B cell (primary cell): ENCODE measurements around the gene C1QTNF6. TPM values are rescaled to one million over a fixed set of nuclear protein-coding genes. Genes with fewer than 3 reads are reported as not detected.

Experiments
- ATAC-seq: fragments of 200-7000 bp; cut with Tn5 transposase; one replicate; pipeline ENCODE4 v1.10.0; 2021; ENCODE audit warnings: low read depth, mild to moderate bottlenecking, moderate number of reproducible peaks, moderate library complexity
- CTCF ChIA-PET: fragments of 350-600 bp; sonication (Branson Sonifier 250); formaldehyde crosslinking; loops from one replicate; lab custom pipeline; 2021; ENCODE audit warnings: antibody characterized with exemption, inconsistent platforms; lab: Charles Lee
- POLR2A ChIA-PET: fragments of 350-600 bp; sonication (Branson Sonifier 250); formaldehyde crosslinking; loops from one replicate; lab custom pipeline; 2021; ENCODE audit warnings: antibody characterized with exemption; lab: Charles Lee
- DNase-seq: peaks from one replicate; pipeline ENCODE4 v3.0.0; 2013
- H2AFZ ChIP-seq: 2 replicates; pipeline ENCODE4 v1.6.1; 2012; ENCODE audit warnings: mild to moderate bottlenecking, low read depth, low read length; ENCODE audit not compliant: insufficient read depth, poor library complexity, severe bottlenecking
- H3K27ac ChIP-seq, 2 donors: 1 replicate in 1 of 2; 2 replicates in 1 of 2; pipeline ENCODE4 v1.5.1; 2012 to 2013; ENCODE audit warnings: low read length in 2 of 2, mild to moderate bottlenecking in 2 of 2, moderate library complexity in 1 of 2
- H3K27me3 ChIP-seq, 4 experiments: fragments of 200-600 bp in 1 of 4; sonication (generic) in 1 of 4; replicated peaks in 1 of 4; 1 replicate in 2 of 4; 2 replicates in 2 of 4; pipeline versions ENCODE4 v1.6.1 to v1.7.0; 2013 to 2016; ENCODE audit warnings: low read length in 3 of 4, mild to moderate bottlenecking in 2 of 4, mixed read lengths in 1 of 4, moderate library complexity in 1 of 4; ENCODE audit not compliant: insufficient read depth in 4 of 4, control insufficient read depth in 3 of 4; ENCODE audit errors: control extremely low read depth in 1 of 4
- H3K36me3 ChIP-seq, 2 experiments: replicated peaks in 1 of 2; 1 replicate in 1 of 2; 2 replicates in 1 of 2; pipeline versions ENCODE4 v1.6.1 to v1.7.1; 2013; ENCODE audit warnings: low read length in 1 of 2; ENCODE audit not compliant: insufficient read depth in 2 of 2, control insufficient read depth in 1 of 2; ENCODE audit errors: control extremely low read depth in 1 of 2, extremely low read depth in 1 of 2
- H3K4me1 ChIP-seq, 2 donors: fragments of 200-600 bp in 1 of 2; sonication (generic) in 1 of 2; 1 replicate in 1 of 2; 2 replicates in 1 of 2; pipeline versions ENCODE4 v1.5.1 to v1.6.1; 2013 to 2017; ENCODE audit warnings: low read length in 2 of 2; ENCODE audit not compliant: control insufficient read depth in 2 of 2, insufficient read depth in 2 of 2
- H3K4me2 ChIP-seq: replicated peaks from 2 replicates; pipeline ENCODE3; 2012; ENCODE audit warnings: mild to moderate bottlenecking, low read depth, low read length; ENCODE audit not compliant: poor library complexity, severe bottlenecking
- H3K4me3 ChIP-seq, 5 experiments: fragments of 200-600 bp in 1 of 5; sonication (generic) in 1 of 5; 1 replicate in 3 of 5; 2 replicates in 2 of 5; pipeline versions ENCODE4 v1.5.1 to v1.7.0; 2011 to 2016; ENCODE audit warnings: low read length in 4 of 5, mild to moderate bottlenecking in 4 of 5, low read depth in 2 of 5, control low read depth in 1 of 5, moderate library complexity in 1 of 5; ENCODE audit not compliant: insufficient read depth in 1 of 5; ENCODE audit errors: control extremely low read depth in 1 of 5, extremely low read depth in 1 of 5
- H3K79me2 ChIP-seq: fragments of 200-600 bp; sonication (generic); one replicate; pipeline ENCODE4 v1.6.0; 2016; ENCODE audit warnings: low read length; ENCODE audit not compliant: control insufficient read depth, insufficient read depth
- H3K9ac ChIP-seq: fragments of 200-600 bp; sonication (generic); 2 replicates; pipeline ENCODE4 v1.6.1; 2017; ENCODE audit warnings: mild to moderate bottlenecking, low read length, moderate library complexity
- H3K9me3 ChIP-seq, 3 donors: one replicate each; pipeline versions ENCODE4 v1.6.1 to v1.7.1; 2013; ENCODE audit warnings: low read length in 2 of 3; ENCODE audit not compliant: control insufficient read depth in 2 of 3, insufficient read depth in 1 of 3; ENCODE audit errors: control extremely low read depth in 1 of 3
- H4K20me1 ChIP-seq: 2 replicates; pipeline ENCODE4 v1.6.0; 2012; ENCODE audit warnings: mild to moderate bottlenecking, low read length; ENCODE audit not compliant: insufficient read depth, control insufficient read depth, poor library complexity, severe bottlenecking
- H3K27ac Mint-ChIP-seq: one replicate; pipeline ENCODE4 v1.8.0; 2021; ENCODE audit warnings: mixed read lengths
- H3K27me3 Mint-ChIP-seq: one replicate; pipeline ENCODE4 v1.8.0; 2021; ENCODE audit warnings: mixed read lengths
- H3K4me1 Mint-ChIP-seq: one replicate; pipeline ENCODE4 v1.8.0; 2021; ENCODE audit warnings: mixed read lengths
- H3K4me3 Mint-ChIP-seq: one replicate; pipeline ENCODE4 v1.8.0; 2021; ENCODE audit warnings: mixed read lengths
- H3K9me3 Mint-ChIP-seq: one replicate; pipeline ENCODE4 v1.8.0; 2022; ENCODE audit warnings: mixed read lengths; ENCODE audit not compliant: insufficient read depth
- EZH2 ChIP-seq: IDR thresholded peaks from 2 replicates; pipeline ENCODE4 v1.6.1; 2012; ENCODE audit warnings: borderline replicate concordance, low read depth, mild to moderate bottlenecking, moderate library complexity, low read length; ENCODE audit not compliant: insufficient read depth, poor library complexity, severe bottlenecking
- WGBS: methylation state at CpG from one replicate; pipeline ENCODE4 v1.1.5; 2013; ENCODE audit warnings: missing lambda C conversion rate; ENCODE audit not compliant: insufficient coverage; 5-methylcytosine and 5-hydroxymethylcytosine counted together
- intact Hi-C: fragments of 100-400 bp; cut with micrococcal nuclease; formaldehyde crosslinking; loops from one replicate; pipeline ENCODE4 v1.10.0; 2022
- polyA plus RNA-seq: library from polyadenylated mRNA; depleted of rRNA; stranded (reverse); fragments of >200 nt; gene quantifications from 2 replicates; pipeline ENCODE4 v1.2.3, GENCODE V29; 2012
- total RNA-seq, 2 donors: library from RNA; stranded (reverse); fragments of 120-200 nt in 1 of 2; gene quantifications; 1 replicate in 1 of 2; 2 replicates in 1 of 2; pipeline versions ENCODE4 v1.2.3 to v1.2.4, GENCODE V29; 2013 to 2022
- TF ChIP-seq, protein P1 (sequence below): fragments of 200-600 bp; IDR thresholded peaks from one replicate; pipeline ENCODE4 v1.8.0; 2022; ENCODE audit warnings: antibody characterized with exemption, mild to moderate bottlenecking

C1QTNF6 gene
- total and polyA plus RNA-seq, 2 donors (not counting 1 experiment from before 2014, with no cell fraction given), result 18.5 to 33.9 TPM

DNA sequence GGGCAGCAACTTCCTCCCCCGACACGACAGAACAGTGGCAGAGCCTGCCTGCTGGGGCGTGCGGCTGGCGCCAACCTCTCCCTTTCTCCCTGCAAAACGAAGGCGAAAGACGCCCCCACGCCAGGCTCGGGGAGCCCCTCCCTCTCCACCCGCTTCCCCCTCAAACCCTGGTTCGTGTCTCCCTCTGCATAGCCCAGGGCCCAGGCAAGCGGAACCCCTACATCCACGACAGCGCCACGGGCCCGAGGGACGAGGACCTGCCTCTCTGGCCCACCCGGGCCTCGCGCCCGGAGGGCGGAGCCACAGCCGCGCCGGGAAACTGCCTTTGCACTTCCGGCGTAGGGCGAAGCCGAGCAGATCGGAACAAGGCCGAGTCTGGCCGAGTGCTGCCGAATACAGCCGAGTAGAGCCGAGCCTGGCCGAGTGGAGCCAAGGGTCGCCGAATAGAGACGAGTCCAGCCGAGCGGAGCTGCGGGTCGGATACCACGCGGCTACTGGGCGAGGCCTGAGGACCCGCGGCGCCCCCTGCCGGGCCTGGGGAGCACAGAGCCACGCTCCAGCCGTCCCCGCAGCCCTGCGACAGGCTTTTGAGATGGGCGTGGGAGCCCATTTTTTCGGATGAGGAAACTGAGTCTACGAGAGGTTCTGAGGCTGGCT is 11.2 kb upstream of the C1QTNF6 start:
- ATAC-seq (peak; percentile 96), DNase-seq (peak; percentile 99)
- Histone ChIP-seq H3K36me3 (peaks cover 0 to 5% of the 10 kb centered on the region in 2 experiments), H3K9ac (peak overlapping the region; percentile 72), H4K20me1 (no peaks in the 10 kb centered on the region), H3K9me3 (no peaks in the 10 kb centered on the region), H3K4me3 (peak overlapping the region; percentile 59 to 89 (median 80)), H3K4me1 (peaks cover 21 to 28% of the 10 kb centered on the region in 2 donors), H3K79me2 (peaks cover 16% of the 10 kb centered on the region), H3K27ac (peak overlapping the region; percentile 85 to 90), H2AFZ (peak overlapping the region; percentile 85), H3K27me3 (no peaks in the 10 kb centered on the region), H3K4me2 (peak overlapping the region; percentile 98)
- WGBS, result under 1% methylated on average over 58 of the region's 58 CpGs
- TF ChIP-seq, protein P1, sequence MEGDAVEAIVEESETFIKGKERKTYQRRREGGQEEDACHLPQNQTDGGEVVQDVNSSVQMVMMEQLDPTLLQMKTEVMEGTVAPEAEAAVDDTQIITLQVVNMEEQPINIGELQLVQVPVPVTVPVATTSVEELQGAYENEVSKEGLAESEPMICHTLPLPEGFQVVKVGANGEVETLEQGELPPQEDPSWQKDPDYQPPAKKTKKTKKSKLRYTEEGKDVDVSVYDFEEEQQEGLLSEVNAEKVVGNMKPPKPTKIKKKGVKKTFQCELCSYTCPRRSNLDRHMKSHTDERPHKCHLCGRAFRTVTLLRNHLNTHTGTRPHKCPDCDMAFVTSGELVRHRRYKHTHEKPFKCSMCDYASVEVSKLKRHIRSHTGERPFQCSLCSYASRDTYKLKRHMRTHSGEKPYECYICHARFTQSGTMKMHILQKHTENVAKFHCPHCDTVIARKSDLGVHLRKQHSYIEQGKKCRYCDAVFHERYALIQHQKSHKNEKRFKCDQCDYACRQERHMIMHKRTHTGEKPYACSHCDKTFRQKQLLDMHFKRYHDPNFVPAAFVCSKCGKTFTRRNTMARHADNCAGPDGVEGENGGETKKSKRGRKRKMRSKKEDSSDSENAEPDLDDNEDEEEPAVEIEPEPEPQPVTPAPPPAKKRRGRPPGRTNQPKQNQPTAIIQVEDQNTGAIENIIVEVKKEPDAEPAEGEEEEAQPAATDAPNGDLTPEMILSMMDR, result peak; percentile 97
- no peak for TF ChIP-seq EZH2
- peak overlapping the region; percentile 97 for H3K27ac Mint-ChIP-seq
- H3K9me3 Mint-ChIP-seq, result no peaks in the 10 kb centered on the region
- intact Hi-C loops, result loop anchor here (1.0 to 5.0 kb wide), 6 partner anchors 19 to 222 kb away; no protein-coding TSS in a partner anchor
- no peaks in the 10 kb centered on the region for H3K27me3 Mint-ChIP-seq
- H3K4me3 Mint-ChIP-seq, result peak overlapping the region; percentile 93
- ChIA-PET CTCF (interaction anchor here (0.5 to 7.3 kb wide), 27 partner anchors 10 to 409 kb away, joined by 3 to 119 read pairs (median 5); partner anchors contain the start of genes CYTH4, GGA1 and RAC2), POLR2A (interaction anchor here (0.7 to 4.8 kb wide), 8 partner anchors 20 to 672 kb away, joined by 3 to 45 read pairs (median 10); partner anchors contain the start of genes IFT27 and RAC2)
- H3K4me1 Mint-ChIP-seq, result peaks cover 26% of the 10 kb centered on the region
